ENCODE results near the gene SUGCT. TPM values are rescaled to one million over a fixed set of nuclear protein-coding genes. Genes with fewer than 3 reads are reported as not detected.

The SUGCT gene
- total RNA-seq, 1 donor from 2014 or later, result 11.9 TPM

GRCh38 chr7:40526951-40527715, 392.3 kb downstream of the SUGCT start:
- no peak for DNase-seq (ENCODE audit: extremely low spot score, unreplicated experiment)
- Mint-ChIP-seq H3K4me1 (ENCODE audit: unreplicated experiment) (peaks cover 60% of the 10 kb centered on the region), H3K4me3 (ENCODE audit: unreplicated experiment) (peak overlapping the region; percentile 7), H3K27me3 (ENCODE audit: unreplicated experiment) (no peaks in the 10 kb centered on the region), H3K27ac (ENCODE audit: unreplicated experiment) (peak overlapping the region; percentile 89), H3K36me3 (ENCODE audit: unreplicated experiment) (peaks cover 8% of the 10 kb centered on the region), H3K9me3 (ENCODE audit: unreplicated experiment) (peaks cover 13% of the 10 kb centered on the region)
- no peak for TF ChIP-seq CTCF (IDR thresholded peaks at IDR 0.05)

- H3K36me3 Mint-ChIP-seq (ENCODE audit: unreplicated experiment), result peaks cover 8% of the 10 kb centered on the region
- peaks cover 13% of the 10 kb centered on the region for H3K9me3 Mint-ChIP-seq (ENCODE audit: unreplicated experiment)
- H3K27me3 Mint-ChIP-seq (ENCODE audit: unreplicated experiment), result no peaks in the 10 kb centered on the region
- peak overlapping the region; percentile 7 for H3K4me3 Mint-ChIP-seq (ENCODE audit: unreplicated experiment)
- H3K27ac Mint-ChIP-seq (ENCODE audit: unreplicated experiment), result peak overlapping the region; percentile 89
- peaks cover 62% of the 10 kb centered on the region for H3K4me1 Mint-ChIP-seq (ENCODE audit: unreplicated experiment)
- DNase-seq (ENCODE audit: extremely low spot score, unreplicated experiment), result no peak
- peak; percentile 34 for TF ChIP-seq CTCF (IDR thresholded peaks at IDR 0.05)
These were observed 392.9 kb downstream of the SUGCT start for GRCh38 chr7:40527723-40528122.

- Mint-ChIP-seq H3K9me3 (ENCODE audit: unreplicated experiment) (peaks cover 5% of the 10 kb centered on the region), H3K4me3 (ENCODE audit: unreplicated experiment) (no peak overlapping the region), H3K27me3 (ENCODE audit: unreplicated experiment) (no peaks in the 10 kb centered on the region), H3K36me3 (ENCODE audit: unreplicated experiment) (peaks cover 5% of the 10 kb centered on the region), H3K27ac (ENCODE audit: unreplicated experiment) (peak overlapping the region; percentile 58), H3K4me1 (ENCODE audit: unreplicated experiment) (peaks cover 62% of the 10 kb centered on the region)
- DNase-seq (ENCODE audit: extremely low spot score, unreplicated experiment), result no peak
- no peak for TF ChIP-seq CTCF (IDR thresholded peaks at IDR 0.05)
These were observed 395.5 kb downstream of the SUGCT start for GRCh38 chr7:40530292-40530691.

- Mint-ChIP-seq H3K36me3 (ENCODE audit: unreplicated experiment) (peaks cover 11% of the 10 kb centered on the region), H3K4me1 (ENCODE audit: unreplicated experiment) (peaks cover 54% of the 10 kb centered on the region), H3K4me3 (ENCODE audit: unreplicated experiment) (no peak overlapping the region), H3K27me3 (ENCODE audit: unreplicated experiment) (no peaks in the 10 kb centered on the region), H3K9me3 (ENCODE audit: unreplicated experiment) (peaks cover 9% of the 10 kb centered on the region), H3K27ac (ENCODE audit: unreplicated experiment) (peak overlapping the region; percentile 62)
- DNase-seq (ENCODE audit: extremely low spot score, unreplicated experiment), result no peak
- no peak for TF ChIP-seq CTCF (IDR thresholded peaks at IDR 0.05)
These were observed 397.2 kb downstream of the SUGCT start for GRCh38 chr7:40531956-40532355.

GRCh38 chr7:40535678-40536077, 400.9 kb downstream of the SUGCT start:
- peaks cover 27% of the 10 kb centered on the region for H3K4me1 Mint-ChIP-seq (ENCODE audit: unreplicated experiment)
- H3K4me3 Mint-ChIP-seq (ENCODE audit: unreplicated experiment), result no peak overlapping the region
- H3K27ac Mint-ChIP-seq (ENCODE audit: unreplicated experiment), result no peak overlapping the region
- H3K36me3 Mint-ChIP-seq (ENCODE audit: unreplicated experiment), result peaks cover 9% of the 10 kb centered on the region
- DNase-seq (ENCODE audit: extremely low spot score, unreplicated experiment), result no peak
- H3K9me3 Mint-ChIP-seq (ENCODE audit: unreplicated experiment), result peaks cover 7% of the 10 kb centered on the region
- no peak for TF ChIP-seq CTCF (IDR thresholded peaks at IDR 0.05)
- no peaks in the 10 kb centered on the region for H3K27me3 Mint-ChIP-seq (ENCODE audit: unreplicated experiment)

Data from osteocyte (in vitro differentiated cells).